HepG2 (cell line): ENCODE data around the gene UBR4.

ENCODE experiments used
- NR1H2 ChIP-seq: sonication (generic); formaldehyde crosslinking; IDR thresholded peaks from 2 replicates; pipeline ENCODE4 v1.8.1; 2022; ENCODE audit warnings: low read depth, missing genetic modification reagents, borderline replicate concordance
- POLR2A ChIP-seq, 2 experiments: IDR thresholded peaks; 2 replicates each; pipeline ENCODE4 v1.6.1; 2011; ENCODE audit warnings: low read depth in 2 of 2, low read length in 2 of 2, mild to moderate bottlenecking in 1 of 2, moderate library complexity in 1 of 2; ENCODE audit not compliant: insufficient read depth in 1 of 2
- RAD21 ChIP-seq: fragments of 450-650 bp; formaldehyde crosslinking; IDR thresholded peaks from 2 replicates; pipeline ENCODE4 v1.5.0; 2020; ENCODE audit warnings: mild to moderate bottlenecking
- RBFOX2 ChIP-seq: fragments of 200-400 bp; formaldehyde crosslinking; IDR thresholded peaks from 2 replicates; pipeline ENCODE4 v1.6.1; 2017; ENCODE audit warnings: low read depth, mild to moderate bottlenecking, low read length
- SP140L ChIP-seq: sonication (generic); formaldehyde crosslinking; IDR thresholded peaks from 2 replicates; pipeline ENCODE4 v1.4.0; 2020; ENCODE audit warnings: missing genetic modification reagents, borderline replicate concordance
- U2AF1 ChIP-seq: fragments of 200-400 bp; formaldehyde crosslinking; optimal IDR thresholded peaks from 2 replicates; pipeline ENCODE3; 2017; ENCODE audit warnings: mild to moderate bottlenecking, low read depth, low read length
- YEATS2 ChIP-seq: sonication (generic); formaldehyde crosslinking; IDR thresholded peaks from 2 replicates; pipeline ENCODE4 v1.4.0; 2020; ENCODE audit warnings: missing genetic modification reagents, borderline replicate concordance
- ZBTB1 ChIP-seq: sonication (generic); formaldehyde crosslinking; IDR thresholded peaks from 2 replicates; pipeline ENCODE4 v1.4.0; 2020; ENCODE audit warnings: missing genetic modification reagents, borderline replicate concordance
- ZBTB8A ChIP-seq: sonication (generic); formaldehyde crosslinking; IDR thresholded peaks from 2 replicates; pipeline ENCODE4 v1.4.0; 2020; ENCODE audit warnings: mild to moderate bottlenecking, low read depth, missing genetic modification reagents, borderline replicate concordance
- ZFX ChIP-seq: sonication (generic); formaldehyde crosslinking; IDR thresholded peaks from 2 replicates; pipeline ENCODE4 v1.4.0; 2020; ENCODE audit warnings: mild to moderate bottlenecking, low read depth, missing genetic modification reagents, moderate library complexity
- ZNF660 ChIP-seq: sonication (generic); formaldehyde crosslinking; IDR thresholded peaks from 2 replicates; pipeline ENCODE4 v1.5.1; 2020; ENCODE audit warnings: mild to moderate bottlenecking, low read depth, missing genetic modification reagents, borderline replicate concordance
- ZZZ3 ChIP-seq: sonication (generic); formaldehyde crosslinking; IDR thresholded peaks from 2 replicates; pipeline ENCODE4 v1.4.0; 2020; ENCODE audit warnings: missing genetic modification reagents, mild to moderate bottlenecking, borderline replicate concordance
- TF ChIP-seq, protein P1 (sequence below): sonication (generic); formaldehyde crosslinking; IDR thresholded peaks from 2 replicates; pipeline ENCODE4 v1.4.0; 2020; ENCODE audit warnings: missing genetic modification reagents; ENCODE audit errors: not compliant biosample characterization
- TF ChIP-seq, protein P2 (sequence below): sonication (generic); formaldehyde crosslinking; IDR thresholded peaks from 2 replicates; pipeline ENCODE4 v1.5.1; 2020; ENCODE audit warnings: mild to moderate bottlenecking, missing genetic modification reagents

DNA sequence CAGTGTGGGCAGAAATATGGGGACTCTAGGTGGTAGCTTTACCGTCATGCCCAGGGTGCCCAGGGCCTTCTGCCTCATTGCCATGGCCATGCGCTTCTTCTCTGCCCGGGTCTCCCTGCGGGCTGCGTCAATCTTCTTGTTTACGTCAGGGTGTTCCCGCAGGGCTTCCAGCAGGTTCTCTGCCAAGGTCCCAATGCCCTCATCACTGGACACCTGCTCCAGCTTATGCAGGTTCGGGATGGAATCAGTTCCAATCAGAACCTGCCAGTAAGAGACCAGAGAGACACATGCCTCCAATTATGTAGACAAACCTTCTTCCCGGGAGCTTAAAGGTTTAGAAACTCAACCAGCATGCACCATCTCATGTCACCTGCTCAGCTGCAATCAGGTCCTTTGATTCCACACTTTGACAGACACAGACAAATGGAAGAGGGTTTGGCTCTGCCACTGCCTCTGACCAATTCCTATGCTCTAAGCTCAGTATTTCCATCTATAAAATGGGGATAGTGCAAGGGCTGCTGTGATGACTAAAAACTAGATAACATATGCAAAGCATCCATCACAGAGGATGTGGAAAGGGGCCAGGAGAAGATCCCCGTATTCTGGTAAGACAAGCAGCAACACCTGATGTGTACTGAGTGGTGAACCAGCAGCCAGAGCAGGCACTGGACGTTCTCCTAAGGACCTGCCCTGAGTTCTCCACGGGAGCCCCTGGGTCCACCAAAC lies 121.2 kb downstream of the UBR4 start:
- TF ChIP-seq POLR2A (IDR thresholded peaks at IDR 0.05; ENCODE audit: insufficient read depth in 1 of 2, low read depth in 2 of 2, low read length in 2 of 2) (no peak), ZBTB1 (CRISPR knock-in tag) (no peak), ZFX (CRISPR knock-in tag) (no peak), YEATS2 (CRISPR knock-in tag) (no peak), ZBTB8A (CRISPR knock-in tag) (no peak), SP140L (CRISPR knock-in tag) (no peak), NR1H2 (CRISPR knock-in tag) (no peak), ZNF660 (CRISPR knock-in tag) (no peak), ZZZ3 (no peak), RAD21 (CRISPR knock-in tag) (no peak), RBFOX2 (no peak), U2AF1 (no peak)
- TF ChIP-seq, protein P1, sequence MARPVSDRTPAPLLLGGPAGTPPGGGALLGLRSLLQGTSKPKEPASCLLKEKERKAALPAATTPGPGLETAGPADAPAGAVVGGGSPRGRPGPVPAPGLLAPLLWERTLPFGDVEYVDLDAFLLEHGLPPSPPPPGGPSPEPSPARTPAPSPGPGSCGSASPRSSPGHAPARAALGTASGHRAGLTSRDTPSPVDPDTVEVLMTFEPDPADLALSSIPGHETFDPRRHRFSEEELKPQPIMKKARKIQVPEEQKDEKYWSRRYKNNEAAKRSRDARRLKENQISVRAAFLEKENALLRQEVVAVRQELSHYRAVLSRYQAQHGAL (CRISPR knock-in tag) = no peak
- TF ChIP-seq, protein P2, sequence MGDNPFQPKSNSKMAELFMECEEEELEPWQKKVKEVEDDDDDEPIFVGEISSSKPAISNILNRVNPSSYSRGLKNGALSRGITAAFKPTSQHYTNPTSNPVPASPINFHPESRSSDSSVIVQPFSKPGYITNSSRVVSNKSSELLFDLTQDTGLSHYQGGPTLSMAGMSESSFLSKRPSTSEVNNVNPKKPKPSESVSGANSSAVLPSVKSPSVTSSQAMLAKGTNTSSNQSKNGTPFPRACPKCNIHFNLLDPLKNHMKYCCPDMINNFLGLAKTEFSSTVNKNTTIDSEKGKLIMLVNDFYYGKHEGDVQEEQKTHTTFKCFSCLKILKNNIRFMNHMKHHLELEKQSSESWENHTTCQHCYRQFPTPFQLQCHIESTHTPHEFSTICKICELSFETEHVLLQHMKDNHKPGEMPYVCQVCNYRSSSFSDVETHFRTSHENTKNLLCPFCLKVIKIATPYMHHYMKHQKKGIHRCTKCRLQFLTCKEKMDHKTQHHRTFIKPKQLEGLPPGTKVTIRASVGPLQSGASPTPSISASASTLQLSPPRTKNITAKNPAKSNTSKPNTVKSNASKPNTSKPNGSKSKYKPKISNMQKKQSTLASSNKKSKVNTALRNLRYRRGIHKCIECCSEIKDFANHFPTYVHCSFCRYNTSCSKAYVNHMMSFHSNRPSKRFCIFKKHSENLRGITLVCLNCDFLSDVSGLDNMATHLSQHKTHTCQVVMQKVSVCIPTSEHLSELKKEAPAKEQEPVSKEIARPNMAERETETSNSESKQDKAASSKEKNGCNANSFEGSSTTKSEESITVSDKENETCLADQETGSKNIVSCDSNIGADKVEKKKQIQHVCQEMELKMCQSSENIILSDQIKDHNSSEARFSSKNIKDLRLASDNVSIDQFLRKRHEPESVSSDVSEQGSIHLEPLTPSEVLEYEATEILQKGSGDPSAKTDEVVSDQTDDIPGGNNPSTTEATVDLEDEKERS = no peak
